ENCODE data around the gene SPOP. TPM values are rescaled to one million over a fixed set of nuclear protein-coding genes. Genes with fewer than 3 reads are reported as not detected.

SPOP gene
- total RNA-seq, 1 donor from 2014 or later, result 63.9 TPM

- peaks cover 11% of the 10 kb centered on the region for H3K36me3 Mint-ChIP-seq (ENCODE audit: unreplicated experiment)
- no peaks in the 10 kb centered on the region for H3K27me3 Mint-ChIP-seq (ENCODE audit: unreplicated experiment)
- H3K4me1 Mint-ChIP-seq (ENCODE audit: unreplicated experiment), result peaks cover 66% of the 10 kb centered on the region
- H3K27ac Mint-ChIP-seq (ENCODE audit: unreplicated experiment), result peak overlapping the region; percentile 64
- DNase-seq (ENCODE audit: extremely low spot score, unreplicated experiment), result no peak
- H3K4me3 Mint-ChIP-seq (ENCODE audit: unreplicated experiment), result no peak overlapping the region
- no peak for TF ChIP-seq CTCF (IDR thresholded peaks at IDR 0.05)
- no peaks in the 10 kb centered on the region for H3K9me3 Mint-ChIP-seq (ENCODE audit: unreplicated experiment)
Measured at GRCh38 chr17:49634485-49634860, 43.4 kb downstream of the SPOP start.

- Mint-ChIP-seq H3K36me3 (ENCODE audit: unreplicated experiment) (peaks cover 11% of the 10 kb centered on the region), H3K27me3 (ENCODE audit: unreplicated experiment) (no peaks in the 10 kb centered on the region), H3K4me3 (ENCODE audit: unreplicated experiment) (no peak overlapping the region), H3K4me1 (ENCODE audit: unreplicated experiment) (peaks cover 65% of the 10 kb centered on the region), H3K27ac (ENCODE audit: unreplicated experiment) (no peak overlapping the region), H3K9me3 (ENCODE audit: unreplicated experiment) (no peaks in the 10 kb centered on the region)
- no peak for TF ChIP-seq CTCF (IDR thresholded peaks at IDR 0.05)
- no peak for DNase-seq (ENCODE audit: extremely low spot score, unreplicated experiment)
Measured at GRCh38 chr17:49633762-49634484, 44.0 kb downstream of the SPOP start.

GRCh38 chr17:49633250-49633649 lies 44.6 kb downstream of the SPOP start:
- no peak for TF ChIP-seq CTCF (IDR thresholded peaks at IDR 0.05)
- peaks cover 63% of the 10 kb centered on the region for H3K4me1 Mint-ChIP-seq (ENCODE audit: unreplicated experiment)
- no peak overlapping the region for H3K4me3 Mint-ChIP-seq (ENCODE audit: unreplicated experiment)
- DNase-seq (ENCODE audit: extremely low spot score, unreplicated experiment), result no peak
- H3K27ac Mint-ChIP-seq (ENCODE audit: unreplicated experiment), result no peak overlapping the region
- H3K27me3 Mint-ChIP-seq (ENCODE audit: unreplicated experiment), result no peaks in the 10 kb centered on the region
- H3K9me3 Mint-ChIP-seq (ENCODE audit: unreplicated experiment), result no peaks in the 10 kb centered on the region
- peaks cover 11% of the 10 kb centered on the region for H3K36me3 Mint-ChIP-seq (ENCODE audit: unreplicated experiment)

GRCh38 chr17:49632201-49632600 lies 45.7 kb downstream of the SPOP start:
- H3K36me3 Mint-ChIP-seq (ENCODE audit: unreplicated experiment), result peaks cover 9% of the 10 kb centered on the region
- no peaks in the 10 kb centered on the region for H3K27me3 Mint-ChIP-seq (ENCODE audit: unreplicated experiment)
- no peak for TF ChIP-seq CTCF (IDR thresholded peaks at IDR 0.05)
- H3K9me3 Mint-ChIP-seq (ENCODE audit: unreplicated experiment), result no peaks in the 10 kb centered on the region
- H3K4me1 Mint-ChIP-seq (ENCODE audit: unreplicated experiment), result peaks cover 58% of the 10 kb centered on the region
- no peak overlapping the region for H3K4me3 Mint-ChIP-seq (ENCODE audit: unreplicated experiment)
- no peak for DNase-seq (ENCODE audit: extremely low spot score, unreplicated experiment)
- H3K27ac Mint-ChIP-seq (ENCODE audit: unreplicated experiment), result no peak overlapping the region

- Mint-ChIP-seq H3K36me3 (ENCODE audit: unreplicated experiment) (peaks cover 9% of the 10 kb centered on the region), H3K27ac (ENCODE audit: unreplicated experiment) (no peak overlapping the region), H3K27me3 (ENCODE audit: unreplicated experiment) (no peaks in the 10 kb centered on the region), H3K4me3 (ENCODE audit: unreplicated experiment) (no peak overlapping the region), H3K4me1 (ENCODE audit: unreplicated experiment) (peaks cover 51% of the 10 kb centered on the region), H3K9me3 (ENCODE audit: unreplicated experiment) (no peaks in the 10 kb centered on the region)
- no peak for TF ChIP-seq CTCF (IDR thresholded peaks at IDR 0.05)
- no peak for DNase-seq (ENCODE audit: extremely low spot score, unreplicated experiment)
Measured at GRCh38 chr17:49631496-49631895, 46.4 kb downstream of the SPOP start.

Measured in osteocyte (in vitro differentiated cells).